GM10847 (cell line): ENCODE data around the gene HFM1.

Source experiments
- POLR2A ChIP-seq: IDR thresholded peaks from 2 replicates; pipeline ENCODE4 v1.6.1; 2011; ENCODE audit not compliant: insufficient read length; ENCODE audit errors: extremely low read depth

Gene HFM1

GRCh38 chr1:91393042-91393441, 11.6 kb downstream of the HFM1 start:
- no peak for TF ChIP-seq POLR2A

- TF ChIP-seq POLR2A: no peak
Measured at GRCh38 chr1:91386109-91386508, 18.5 kb downstream of the HFM1 start.

GRCh38 chr1:91383456-91383855, 21.2 kb downstream of the HFM1 start:
- TF ChIP-seq POLR2A: no peak

GRCh38 chr1:91381844-91382243, 22.8 kb downstream of the HFM1 start:
- no peak for TF ChIP-seq POLR2A

- TF ChIP-seq POLR2A: no peak
Measured at GRCh38 chr1:91374086-91374485, 30.6 kb downstream of the HFM1 start.

- TF ChIP-seq POLR2A: no peak
Measured at GRCh38 chr1:91349524-91349923, 55.1 kb downstream of the HFM1 start.

- no peak for TF ChIP-seq POLR2A
Measured at GRCh38 chr1:91346824-91347223, 57.8 kb downstream of the HFM1 start.

- TF ChIP-seq POLR2A: no peak
Measured at GRCh38 chr1:91345395-91346005, 59.1 kb downstream of the HFM1 start.

GRCh38 chr1:91338501-91338900, 66.1 kb downstream of the HFM1 start:
- TF ChIP-seq POLR2A: no peak

GRCh38 chr1:91335603-91336002, 69.0 kb downstream of the HFM1 start:
- no peak for TF ChIP-seq POLR2A

- no peak for TF ChIP-seq POLR2A
Measured at GRCh38 chr1:91334856-91335255, 69.8 kb downstream of the HFM1 start.

- no peak for TF ChIP-seq POLR2A
Measured at GRCh38 chr1:91325456-91325855, 79.2 kb downstream of the HFM1 start.

GRCh38 chr1:91314643-91315042, 90.0 kb downstream of the HFM1 start:
- TF ChIP-seq POLR2A: no peak

- no peak for TF ChIP-seq POLR2A
Measured at GRCh38 chr1:91311672-91312071, 93.0 kb downstream of the HFM1 start.

- no peak for TF ChIP-seq POLR2A
Measured at GRCh38 chr1:91308544-91308943, 96.1 kb downstream of the HFM1 start.

GRCh38 chr1:91307784-91308409, 96.7 kb downstream of the HFM1 start:
- no peak for TF ChIP-seq POLR2A

- TF ChIP-seq POLR2A: no peak
Measured at GRCh38 chr1:91303165-91303564, 101.5 kb downstream of the HFM1 start.
